ENCODE measurements around the gene MPRIP.

Gene MPRIP

DNA sequence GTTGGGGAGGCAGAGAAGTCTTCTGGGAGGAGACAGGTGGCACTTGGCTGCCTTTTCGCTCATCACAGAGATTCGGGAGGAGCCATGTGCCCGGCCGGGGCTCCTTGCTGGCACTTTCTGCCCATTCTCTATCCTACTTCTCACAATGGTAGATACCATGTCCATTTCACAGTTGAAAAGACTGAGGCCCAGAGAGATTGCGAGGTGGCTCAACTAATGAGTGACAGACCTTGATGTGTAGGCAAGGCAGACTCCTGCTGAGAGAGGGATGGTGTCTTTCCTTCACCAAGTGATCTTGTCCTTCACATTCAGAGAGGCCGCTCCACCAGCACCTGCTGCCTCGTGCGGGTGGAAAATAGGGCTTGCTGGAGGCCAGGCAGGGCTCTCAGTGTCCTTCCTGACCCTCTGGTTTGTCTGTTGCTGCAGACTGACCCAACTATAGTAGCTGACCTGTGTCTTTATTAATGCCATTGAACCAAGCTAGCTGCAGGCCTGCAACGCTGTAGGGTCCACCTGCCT is 42.1 kb downstream of the MPRIP start:
- no peak for DNase-seq (ENCODE audit: low spot score)

GRCh38 chr17:17084941-17085340 is 42.7 kb downstream of the MPRIP start:
- H3K4me3 ChIP-seq: no peak overlapping the region
- TF ChIP-seq, protein P1, sequence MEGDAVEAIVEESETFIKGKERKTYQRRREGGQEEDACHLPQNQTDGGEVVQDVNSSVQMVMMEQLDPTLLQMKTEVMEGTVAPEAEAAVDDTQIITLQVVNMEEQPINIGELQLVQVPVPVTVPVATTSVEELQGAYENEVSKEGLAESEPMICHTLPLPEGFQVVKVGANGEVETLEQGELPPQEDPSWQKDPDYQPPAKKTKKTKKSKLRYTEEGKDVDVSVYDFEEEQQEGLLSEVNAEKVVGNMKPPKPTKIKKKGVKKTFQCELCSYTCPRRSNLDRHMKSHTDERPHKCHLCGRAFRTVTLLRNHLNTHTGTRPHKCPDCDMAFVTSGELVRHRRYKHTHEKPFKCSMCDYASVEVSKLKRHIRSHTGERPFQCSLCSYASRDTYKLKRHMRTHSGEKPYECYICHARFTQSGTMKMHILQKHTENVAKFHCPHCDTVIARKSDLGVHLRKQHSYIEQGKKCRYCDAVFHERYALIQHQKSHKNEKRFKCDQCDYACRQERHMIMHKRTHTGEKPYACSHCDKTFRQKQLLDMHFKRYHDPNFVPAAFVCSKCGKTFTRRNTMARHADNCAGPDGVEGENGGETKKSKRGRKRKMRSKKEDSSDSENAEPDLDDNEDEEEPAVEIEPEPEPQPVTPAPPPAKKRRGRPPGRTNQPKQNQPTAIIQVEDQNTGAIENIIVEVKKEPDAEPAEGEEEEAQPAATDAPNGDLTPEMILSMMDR (IDR thresholded peaks at IDR 0.05): no peak
- no peak overlapping the region for H3K27ac ChIP-seq
- DNase-seq (ENCODE audit: low spot score): no peak

More for the DNA sequence above, 42.1 kb downstream of the MPRIP start:
- no peak overlapping the region for H3K27ac ChIP-seq
- no peak overlapping the region for H3K4me3 ChIP-seq
- TF ChIP-seq, protein P1 (IDR thresholded peaks at IDR 0.05): no peak

DNA sequence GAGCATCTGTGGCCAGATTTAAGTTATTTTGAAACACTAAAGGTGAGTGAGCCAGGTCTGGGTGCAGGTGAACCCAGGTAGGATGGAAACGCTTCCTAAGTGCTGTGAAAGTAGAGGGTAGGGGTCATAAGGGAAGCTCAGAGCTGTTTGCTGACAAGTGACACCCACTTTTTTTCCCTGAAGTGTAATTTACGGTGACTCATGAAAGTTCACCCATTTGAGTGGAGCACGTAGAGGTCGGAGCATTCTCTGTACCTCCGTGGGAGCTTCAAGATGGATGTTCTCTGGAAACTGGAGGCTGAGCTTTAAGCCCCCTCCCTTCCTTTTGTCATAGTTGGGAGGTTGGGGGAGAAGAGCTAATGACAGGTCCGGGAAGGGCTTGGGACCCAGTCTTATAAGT is 44.3 kb downstream of the MPRIP start:
- Histone ChIP-seq H3K27ac (no peak overlapping the region), H3K4me3 (no peak overlapping the region)
- TF ChIP-seq, protein P1 (IDR thresholded peaks at IDR 0.05): no peak
- DNase-seq (ENCODE audit: low spot score): no peak

DNA sequence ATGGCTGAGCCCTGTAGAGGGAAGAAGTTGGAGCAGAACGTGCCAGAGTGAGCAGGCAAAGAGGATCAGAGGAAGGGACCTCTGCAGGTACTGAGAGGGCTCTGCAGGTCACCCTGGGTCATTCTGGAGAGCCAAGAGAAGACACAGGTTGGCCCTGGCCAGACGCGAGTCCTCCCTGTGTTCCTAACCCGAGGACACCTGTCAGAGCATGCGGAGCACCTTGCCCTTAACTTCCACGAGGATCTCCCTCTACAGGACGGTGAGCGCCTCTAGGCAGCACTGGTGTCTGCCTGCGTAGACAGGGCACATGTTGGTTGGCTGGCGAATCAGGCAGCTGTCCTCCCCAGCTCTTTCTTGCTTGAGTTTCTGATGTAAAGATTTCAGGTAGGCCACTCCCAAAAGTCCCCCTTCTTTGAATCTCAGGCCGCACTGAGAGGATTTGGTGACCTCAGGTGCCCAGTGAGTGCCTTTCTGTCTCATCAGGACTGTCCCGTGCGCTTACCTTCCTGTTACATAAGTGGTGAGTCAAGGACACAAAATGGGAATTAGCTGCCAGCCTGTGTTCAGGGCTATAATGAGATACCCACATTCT is 45.3 kb downstream of the MPRIP start:
- H3K4me3 ChIP-seq: no peak overlapping the region
- no peak overlapping the region for H3K27ac ChIP-seq
- no peak for DNase-seq (ENCODE audit: low spot score)
- TF ChIP-seq, protein P1 (IDR thresholded peaks at IDR 0.05): no peak

- H3K4me3 ChIP-seq: no peak overlapping the region
- DNase-seq (ENCODE audit: low spot score): no peak
- no peak overlapping the region for H3K27ac ChIP-seq
- TF ChIP-seq, protein P1 (IDR thresholded peaks at IDR 0.05): no peak
Observed at GRCh38 chr17:17088086-17088485, 45.8 kb downstream of the MPRIP start.

- DNase-seq (ENCODE audit: low spot score): peak; percentile 19
- Histone ChIP-seq H3K27ac (no peak overlapping the region), H3K4me3 (no peak overlapping the region)
- TF ChIP-seq, protein P1 (IDR thresholded peaks at IDR 0.05): no peak
Observed at GRCh38 chr17:17088541-17089525, 46.6 kb downstream of the MPRIP start.
